Measurements from ENCODE around the gene KAT7.
A peak's percentile ranks its signal among the peaks of the same experiment; 100 is the strongest.
"Not testable (repeated sequence)": the region's sequence is repeated elsewhere in the genome, so short reads cannot be mapped to it uniquely, and the experiment has no call there.

The KAT7 gene

GRCh38 chr17:49788478-49789242 is at the start of gene KAT7:
Gene KAT7 (plus strand): TSS chr17:49788681. CDS start chr17:49788835, 154 bp downstream.
- DNase-seq (ENCODE audit: low spot score) = peak; percentile 98

GRCh38 chr17:49739641-49740271 is 48.7 kb upstream of the KAT7 start:
- DNase-seq (ENCODE audit: low spot score) = no peak

- DNase-seq (ENCODE audit: low spot score) = no peak
Observed at GRCh38 chr17:49741009-49741691, 47.3 kb upstream of the KAT7 start.

GRCh38 chr17:49741692-49742076 is 46.8 kb upstream of the KAT7 start:
- DNase-seq (ENCODE audit: low spot score) = no peak

GRCh38 chr17:49742166-49742638 is 46.3 kb upstream of the KAT7 start:
- no peak for DNase-seq (ENCODE audit: low spot score)

- no peak for DNase-seq (ENCODE audit: low spot score)
Observed at GRCh38 chr17:49745175-49746139, 43.0 kb upstream of the KAT7 start.

GRCh38 chr17:49746791-49747490 is 41.5 kb upstream of the KAT7 start:
- no peak for DNase-seq (ENCODE audit: low spot score)

- DNase-seq (ENCODE audit: low spot score) = no peak
Observed at GRCh38 chr17:49747632-49748031, 40.8 kb upstream of the KAT7 start.

GRCh38 chr17:49748223-49748622 is 40.3 kb upstream of the KAT7 start:
- DNase-seq (ENCODE audit: low spot score) = no peak

- DNase-seq (ENCODE audit: low spot score) = no peak
Observed at GRCh38 chr17:49748791-49749190, 39.7 kb upstream of the KAT7 start.

- no peak for DNase-seq (ENCODE audit: low spot score)
Observed at GRCh38 chr17:49749730-49750129, 38.8 kb upstream of the KAT7 start.

GRCh38 chr17:49752508-49752907 is 36.0 kb upstream of the KAT7 start:
- no peak for DNase-seq (ENCODE audit: low spot score)

- no peak for DNase-seq (ENCODE audit: low spot score)
Observed at GRCh38 chr17:49753959-49754391, 34.5 kb upstream of the KAT7 start.

- no peak for DNase-seq (ENCODE audit: low spot score)
Observed at GRCh38 chr17:49755663-49756283, 32.7 kb upstream of the KAT7 start.

GRCh38 chr17:49756323-49757150 is 31.9 kb upstream of the KAT7 start:
- DNase-seq (ENCODE audit: low spot score) = no peak

- no peak for DNase-seq (ENCODE audit: low spot score)
Observed at GRCh38 chr17:49757151-49757777, 31.2 kb upstream of the KAT7 start.

GRCh38 chr17:49758464-49759010 is 29.9 kb upstream of the KAT7 start:
- DNase-seq (ENCODE audit: low spot score) = not testable (repeated sequence)

- no peak for DNase-seq (ENCODE audit: low spot score)
Observed at GRCh38 chr17:49759203-49759602, 29.3 kb upstream of the KAT7 start.

- DNase-seq (ENCODE audit: low spot score) = no peak
Observed at GRCh38 chr17:49760296-49760695, 28.2 kb upstream of the KAT7 start.
